HTR-8/SVneo (cell line): ENCODE results near the gene NPB.
A peak's percentile ranks its signal among the peaks of the same experiment; 100 is the strongest.

ENCODE experiments used
- DNase-seq: peaks from one replicate; pipeline ENCODE4 v3.0.0; 2011; ENCODE audit warnings: low spot score, mixed read lengths; ENCODE audit not compliant: insufficient read length
- FAIRE-seq: peaks from 2 replicates; lab custom pipeline; 2011; peaks lifted over from hg19 to GRCh38; lab: Jason Lieb, UNC

NPB gene

GRCh38 chr17:81902023-81902652, at the start of gene NPB:
Gene NPB, plus strand, starts transcription at chr17:81902238. Its CDS starts 40 bp downstream, at chr17:81902278.
- DNase-seq: no peak
- no peak for FAIRE-seq

- no peak for DNase-seq
- FAIRE-seq: no peak
Measured at GRCh38 chr17:81854974-81855774, 46.9 kb upstream of the NPB start.

- FAIRE-seq: no peak
- DNase-seq: no peak
Measured at GRCh38 chr17:81858170-81858966, 43.7 kb upstream of the NPB start.

- no peak for FAIRE-seq
Measured at GRCh38 chr17:81858967-81859905, 42.8 kb upstream of the NPB start.

GRCh38 chr17:81859906-81860755, 41.9 kb upstream of the NPB start, which contains the start of gene P4HB:
Gene P4HB, minus strand, starts transcription at chr17:81860535. Its CDS starts 64 bp downstream, at chr17:81860471.
- no peak for DNase-seq
- FAIRE-seq: no peak

More at GRCh38 chr17:81858967-81859905, 42.8 kb upstream of the NPB start:
- DNase-seq: no peak

- DNase-seq (peak; percentile 99), FAIRE-seq (peak; percentile 95)
Measured at GRCh38 chr17:81860756-81861568, 41.1 kb upstream of the NPB start.

- FAIRE-seq: no peak
- no peak for DNase-seq
Measured at GRCh38 chr17:81863123-81863675, 38.8 kb upstream of the NPB start.

- FAIRE-seq (no peak), DNase-seq (no peak)
Measured at GRCh38 chr17:81863833-81864768, 37.9 kb upstream of the NPB start.

GRCh38 chr17:81865358-81865732, 36.7 kb upstream of the NPB start:
- FAIRE-seq (no peak), DNase-seq (no peak)

- DNase-seq (no peak), FAIRE-seq (no peak)
Measured at GRCh38 chr17:81865733-81866439, 36.2 kb upstream of the NPB start.

- FAIRE-seq: no peak
- DNase-seq: no peak
Measured at GRCh38 chr17:81866440-81867169, 35.4 kb upstream of the NPB start.

GRCh38 chr17:81867170-81867990, 34.7 kb upstream of the NPB start:
- no peak for FAIRE-seq
- no peak for DNase-seq

GRCh38 chr17:81867991-81868673, 33.9 kb upstream of the NPB start:
- no peak for FAIRE-seq
- DNase-seq: no peak

GRCh38 chr17:81868674-81869220, 33.3 kb upstream of the NPB start:
- peak; percentile 66 for DNase-seq
- FAIRE-seq: peak; percentile 62
